Gastrocnemius medialis (tissue), 4 donors: Measurements from ENCODE around the gene DIPK1C. TPM values are rescaled to one million over a fixed set of nuclear protein-coding genes. Genes with fewer than 3 reads are reported as not detected.

Source experiments
- ATAC-seq, 2 donors: fragments of 150-250 bp; one replicate each; pipeline ENCODE4 v1.9.1; 2016
- DNase-seq, 2 donors: peaks; one replicate each; pipeline ENCODE4 v3.0.0-alpha.2; 2019
- H3K27ac ChIP-seq, 4 donors: fragments of 200-600 bp; sonication (generic); 1 replicate in 1 of 4; 2 replicates in 3 of 4; pipeline ENCODE4 v1.5.1; 2016 to 2018; ENCODE audit warnings: mild to moderate bottlenecking in 2 of 4, moderate library complexity in 1 of 4
- H3K27me3 ChIP-seq, 3 donors: fragments of 200-600 bp; sonication (generic) in 2 of 3; 1 replicate in 1 of 3; 2 replicates in 2 of 3; pipeline versions ENCODE4 v1.5.1 to v1.6.0; 2016 to 2019; ENCODE audit warnings: mild to moderate bottlenecking in 1 of 3, moderate library complexity in 1 of 3
- H3K36me3 ChIP-seq, 2 donors: fragments of 200-600 bp; sonication (generic) in 1 of 2; one replicate each; pipeline ENCODE4 v1.5.1; 2017 to 2018
- H3K4me1 ChIP-seq, 2 donors: fragments of 200-600 bp; sonication (generic) in 1 of 2; one replicate each; pipeline ENCODE4 v1.5.1; 2016 to 2017; ENCODE audit warnings: mild to moderate bottlenecking in 2 of 2
- H3K4me3 ChIP-seq, 4 donors: fragments of 200-600 bp; sonication (generic) in 3 of 4; 1 replicate in 1 of 4; 2 replicates in 3 of 4; pipeline ENCODE4 v1.5.1; 2016 to 2019; ENCODE audit warnings: mild to moderate bottlenecking in 2 of 4
- H3K9me3 ChIP-seq, 3 donors: fragments of 200-600 bp; sonication (generic) in 2 of 3; 1 replicate in 1 of 3; 2 replicates in 2 of 3; pipeline ENCODE4 v1.5.1; 2016 to 2019
- POLR2A ChIP-seq, 2 donors: fragments of 450-650 bp; IDR thresholded peaks; one replicate each; pipeline ENCODE4 v1.6.1; 2017; ENCODE audit warnings: antibody characterized with exemption in 2 of 2, mild to moderate bottlenecking in 2 of 2, moderate library complexity in 2 of 2
- in situ Hi-C, 4 donors: fragments of 200-750 bp; cut with MboI; loops; one replicate each; pipeline versions ENCODE4 v1.15.0 to v1.8.0; 2017; ENCODE audit warnings: low sequenced_read_pairs in 4 of 4
- intact Hi-C: fragments of 100-400 bp; cut with DNase I; formaldehyde crosslinking; loops from one replicate; pipeline ENCODE4 v1.15.1; 2023; ENCODE audit warnings: low total_unique reads
- total RNA-seq, 4 donors: library from RNA; depleted of rRNA; stranded (reverse); fragments of >200 nt; gene quantifications; one replicate each; pipeline versions ENCODE4 v1.1.0 to v1.2.3, GENCODE V29; 2016
- TF ChIP-seq, protein P1 (sequence below), 5 experiments: fragments of 450-650 bp in 3 of 5; fragments of 200-600 bp in 2 of 5; sonication (generic) in 2 of 5; IDR thresholded peaks in 4 of 5; conservative IDR thresholded peaks in 1 of 5; 1 replicate in 4 of 5; 2 replicates in 1 of 5; pipeline ENCODE4 v1.5.1; 2016 to 2019; ENCODE audit warnings: antibody characterized with exemption in 5 of 5, mild to moderate bottlenecking in 3 of 5, moderate library complexity in 3 of 5

The DIPK1C gene
- total RNA-seq, 4 donors from 2014 or later = 0.07 to 2.0 TPM; not detected in 2

DNA sequence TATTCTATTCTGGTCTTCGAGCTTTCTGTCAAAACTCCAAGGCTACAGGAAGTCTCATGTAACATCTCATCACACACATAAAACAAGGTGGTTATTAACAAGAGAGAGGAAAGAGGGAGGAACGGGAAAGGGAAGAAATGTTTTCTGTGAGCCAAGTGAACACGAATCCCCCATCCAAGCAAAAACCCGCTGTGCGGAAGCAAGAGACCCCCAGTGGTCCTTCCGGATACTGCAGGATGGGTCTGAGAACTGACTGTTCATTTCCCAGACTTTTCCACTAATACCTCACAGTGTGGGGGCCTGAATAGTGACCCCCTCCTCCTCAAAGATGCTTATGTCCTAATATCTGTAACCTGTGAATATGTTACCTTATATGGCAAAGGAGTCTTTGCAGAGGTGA is 19.0 kb upstream of the DIPK1C start:
- Histone ChIP-seq H3K4me3 (no peak overlapping the region), H3K36me3 (no peaks in the 10 kb centered on the region), H3K4me1 (no peaks in the 10 kb centered on the region), H3K9me3 (no peaks in the 10 kb centered on the region), H3K27ac (no peak overlapping the region), H3K27me3 (no peaks in the 10 kb centered on the region)
- ATAC-seq (no peak), DNase-seq (no peak)
- in situ Hi-C loops (loop anchor here in 1 of 4 donors (10.0 kb wide), 2 partner anchors 121 to 281 kb away; no protein-coding TSS in a partner anchor), intact Hi-C loops (loop anchor here (5.0 kb wide), 1 partner anchor 124 kb away; no protein-coding TSS in a partner anchor)
- TF ChIP-seq, protein P1, sequence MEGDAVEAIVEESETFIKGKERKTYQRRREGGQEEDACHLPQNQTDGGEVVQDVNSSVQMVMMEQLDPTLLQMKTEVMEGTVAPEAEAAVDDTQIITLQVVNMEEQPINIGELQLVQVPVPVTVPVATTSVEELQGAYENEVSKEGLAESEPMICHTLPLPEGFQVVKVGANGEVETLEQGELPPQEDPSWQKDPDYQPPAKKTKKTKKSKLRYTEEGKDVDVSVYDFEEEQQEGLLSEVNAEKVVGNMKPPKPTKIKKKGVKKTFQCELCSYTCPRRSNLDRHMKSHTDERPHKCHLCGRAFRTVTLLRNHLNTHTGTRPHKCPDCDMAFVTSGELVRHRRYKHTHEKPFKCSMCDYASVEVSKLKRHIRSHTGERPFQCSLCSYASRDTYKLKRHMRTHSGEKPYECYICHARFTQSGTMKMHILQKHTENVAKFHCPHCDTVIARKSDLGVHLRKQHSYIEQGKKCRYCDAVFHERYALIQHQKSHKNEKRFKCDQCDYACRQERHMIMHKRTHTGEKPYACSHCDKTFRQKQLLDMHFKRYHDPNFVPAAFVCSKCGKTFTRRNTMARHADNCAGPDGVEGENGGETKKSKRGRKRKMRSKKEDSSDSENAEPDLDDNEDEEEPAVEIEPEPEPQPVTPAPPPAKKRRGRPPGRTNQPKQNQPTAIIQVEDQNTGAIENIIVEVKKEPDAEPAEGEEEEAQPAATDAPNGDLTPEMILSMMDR (IDR thresholded peaks at IDR 0.05 in 4 of 5, conservative IDR thresholded peaks at IDR 0.05 in 1 of 5) = peak in 3 of 5 experiments; percentile 23 to 60 (median 48)
- TF ChIP-seq POLR2A (IDR thresholded peaks at IDR 0.05) = no peak

DNA sequence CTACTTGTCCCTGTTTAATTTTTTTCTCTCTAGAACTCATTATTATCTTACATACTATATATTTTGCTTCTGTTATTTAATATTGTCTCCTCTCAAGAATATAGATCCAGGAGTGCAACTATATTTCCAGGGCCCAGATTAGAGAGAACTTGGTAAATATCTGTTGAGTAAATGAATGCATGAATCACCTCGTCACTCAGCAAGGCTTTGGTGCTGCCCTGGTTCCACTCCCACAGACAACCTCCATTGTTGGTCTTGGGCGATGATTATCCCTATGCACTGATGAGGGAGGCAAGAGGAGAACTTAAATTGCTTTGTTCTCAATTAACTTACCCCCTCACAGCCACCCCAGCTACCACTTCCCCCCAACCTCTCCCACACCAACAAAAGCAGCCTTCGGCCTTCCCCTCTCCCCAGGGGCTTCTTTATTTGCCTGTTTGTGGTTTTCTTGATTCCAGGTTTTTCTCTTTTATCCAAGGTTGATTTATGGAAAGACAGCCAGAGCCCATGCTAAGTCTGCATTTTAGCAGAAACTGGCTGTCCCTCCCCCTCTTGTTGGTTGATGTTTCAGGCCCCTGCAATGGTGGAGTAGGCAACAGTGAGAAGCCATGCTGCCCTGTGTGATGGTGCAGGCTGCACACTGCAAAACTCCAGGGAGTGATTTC is 17.0 kb upstream of the DIPK1C start:
- in situ Hi-C loops (loop anchor here in 1 of 4 donors (10.0 kb wide), 2 partner anchors 119 to 279 kb away; no protein-coding TSS in a partner anchor), intact Hi-C loops (no loop called here)
- Histone ChIP-seq H3K27ac (no peak overlapping the region), H3K4me1 (no peaks in the 10 kb centered on the region), H3K9me3 (no peaks in the 10 kb centered on the region), H3K4me3 (no peak overlapping the region), H3K27me3 (no peaks in the 10 kb centered on the region), H3K36me3 (no peaks in the 10 kb centered on the region)
- ATAC-seq (no peak), DNase-seq (no peak)
- no peak for TF ChIP-seq POLR2A (IDR thresholded peaks at IDR 0.05)
- TF ChIP-seq, protein P1 (IDR thresholded peaks at IDR 0.05 in 4 of 5, conservative IDR thresholded peaks at IDR 0.05 in 1 of 5) = no peak

- ATAC-seq (no peak), DNase-seq (no peak)
- intact Hi-C loops (no loop called here), in situ Hi-C loops (loop anchor here in 1 of 4 donors (10.0 kb wide), 2 partner anchors 118 to 278 kb away; no protein-coding TSS in a partner anchor)
- H3K36me3 ChIP-seq = no peaks in the 10 kb centered on the region
- H3K4me3 ChIP-seq = no peak overlapping the region
- H3K4me1 ChIP-seq = no peaks in the 10 kb centered on the region
- no peak overlapping the region for H3K27ac ChIP-seq
- no peaks in the 10 kb centered on the region for H3K27me3 ChIP-seq
- TF ChIP-seq POLR2A (IDR thresholded peaks at IDR 0.05) = no peak
- TF ChIP-seq, protein P1 (IDR thresholded peaks at IDR 0.05 in 4 of 5, conservative IDR thresholded peaks at IDR 0.05 in 1 of 5) = no peak
- no peaks in the 10 kb centered on the region for H3K9me3 ChIP-seq
Observed at GRCh38 chr18:74472312-74472711, 15.2 kb upstream of the DIPK1C start.

- intact Hi-C loops = no loop called here
- H3K9me3 ChIP-seq = no peaks in the 10 kb centered on the region
- H3K36me3 ChIP-seq = no peaks in the 10 kb centered on the region
- H3K4me1 ChIP-seq = no peaks in the 10 kb centered on the region
- TF ChIP-seq POLR2A (IDR thresholded peaks at IDR 0.05) = no peak
- TF ChIP-seq, protein P1 (IDR thresholded peaks at IDR 0.05 in 4 of 5, conservative IDR thresholded peaks at IDR 0.05 in 1 of 5) = no peak
- peak overlapping the region in 1 of 4 donors; percentile 24 for H3K27ac ChIP-seq
- in situ Hi-C loops = no loop called here
- DNase-seq = no peak
- H3K4me3 ChIP-seq = no peak overlapping the region
- ATAC-seq = peak in 1 of 2 donors; percentile 56
- H3K27me3 ChIP-seq = no peaks in the 10 kb centered on the region
Observed at GRCh38 chr18:74468547-74469061, 11.5 kb upstream of the DIPK1C start.
